GM18517 (cell line): Measurements from ENCODE around the gene KCNE1.
"Not testable (repeated sequence)": the region's sequence is repeated elsewhere in the genome, so short reads cannot be mapped to it uniquely, and the experiment has no call there.

Experiments
- ATAC-seq: cut with Tn5 transposase; IDR thresholded peaks from one replicate; pipeline ENCODE4 v1.9.1; 2021; ENCODE audit warnings: mild to moderate bottlenecking, moderate library complexity; ENCODE audit not compliant: unreplicated experiment

The KCNE1 gene

GRCh38 chr21:34428441-34428840 is 83.6 kb downstream of the KCNE1 start:
- not testable (repeated sequence) for ATAC-seq

DNA sequence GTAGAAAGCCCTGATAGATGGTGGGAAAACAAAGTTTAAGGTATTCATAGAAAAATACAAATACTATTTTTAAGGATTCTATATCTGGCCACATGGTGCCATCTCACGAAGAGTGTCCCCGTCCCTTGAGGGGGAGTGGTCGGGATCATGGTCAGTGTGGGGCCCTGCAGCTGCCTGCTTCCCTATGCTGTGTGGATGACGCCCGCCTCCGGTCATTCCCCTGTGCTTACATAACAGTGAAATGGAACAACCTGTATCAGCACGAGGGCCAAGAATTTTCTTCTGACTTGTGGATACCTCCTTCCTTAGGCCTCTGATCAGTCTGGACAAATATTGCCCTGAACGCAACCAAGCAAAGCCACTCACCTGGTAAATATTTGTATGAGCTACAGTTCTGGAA is 84.7 kb downstream of the KCNE1 start:
- ATAC-seq, result not testable (repeated sequence)

DNA sequence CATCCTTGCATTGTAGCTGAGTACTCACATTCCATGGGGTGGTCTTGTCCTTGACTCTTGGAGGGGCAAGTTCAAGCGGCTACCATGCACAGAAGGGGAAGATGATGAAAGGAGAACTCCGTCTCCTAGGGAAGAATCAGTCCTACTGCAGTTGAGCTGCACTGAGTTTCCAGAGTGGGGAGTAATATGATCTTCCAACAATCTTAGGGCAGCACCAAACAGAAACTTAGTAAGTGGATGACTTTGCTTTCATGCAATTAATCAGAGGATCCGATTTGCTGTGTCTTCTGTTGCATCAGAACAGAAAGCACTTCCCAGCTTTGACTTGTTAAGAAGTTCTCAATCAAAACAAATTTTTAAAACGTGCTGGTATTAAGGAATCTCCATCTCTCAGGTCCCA is 88.2 kb downstream of the KCNE1 start, which contains the start of gene SMIM34:
TSS of gene SMIM34 (minus strand) at position 147 of the 400 bp plus-strand sequence. CDS start at position 35, 112 bp downstream.
- not testable (repeated sequence) for ATAC-seq

DNA sequence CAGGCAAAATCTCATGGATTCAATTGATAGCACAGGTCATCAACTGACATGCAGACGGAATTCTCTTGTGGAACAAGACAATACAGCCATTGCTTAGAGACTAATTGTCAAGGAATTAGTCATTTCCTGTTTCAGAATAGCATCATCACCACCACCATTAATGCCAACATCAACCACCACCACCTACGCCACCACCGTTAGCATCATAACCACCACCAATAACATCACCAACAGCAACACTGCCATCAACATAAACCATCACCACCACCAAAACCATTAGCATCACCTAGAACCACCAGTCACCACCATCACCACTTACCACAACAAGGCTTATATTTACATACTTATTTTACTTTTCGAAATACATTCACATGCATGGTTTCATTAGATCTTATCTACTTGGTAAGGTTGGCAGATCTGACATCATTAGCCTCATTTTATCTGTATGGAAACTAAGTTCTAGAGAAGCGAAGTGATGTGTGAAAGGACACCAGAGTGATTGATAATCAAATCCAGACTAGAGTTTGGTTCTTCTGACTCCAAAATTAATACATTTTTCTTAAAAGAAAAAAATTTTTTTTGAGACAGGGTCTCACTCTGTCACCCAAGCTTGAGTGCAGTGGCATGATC is 94.4 kb downstream of the KCNE1 start:
- not testable (repeated sequence) for ATAC-seq

DNA sequence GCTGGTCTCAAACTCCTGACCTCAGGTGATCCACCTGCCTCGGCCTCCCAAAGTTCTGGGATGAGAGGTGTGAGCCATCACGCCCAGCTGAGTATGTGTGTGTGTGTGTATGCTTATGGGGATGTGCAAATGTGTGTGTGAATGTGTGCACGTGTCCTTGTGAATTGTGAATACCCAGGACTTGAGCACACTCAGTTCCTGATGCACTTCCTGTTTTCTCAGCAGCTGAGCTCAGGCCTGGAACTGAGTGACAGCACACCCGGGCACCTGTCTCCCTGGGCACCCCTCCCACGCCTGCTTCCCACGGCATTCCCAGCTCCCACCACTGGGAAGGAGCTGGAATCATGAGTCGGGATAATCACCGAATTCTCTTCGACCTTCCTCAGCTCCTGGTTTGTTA is 104.7 kb downstream of the KCNE1 start:
- ATAC-seq, result not testable (repeated sequence)

DNA sequence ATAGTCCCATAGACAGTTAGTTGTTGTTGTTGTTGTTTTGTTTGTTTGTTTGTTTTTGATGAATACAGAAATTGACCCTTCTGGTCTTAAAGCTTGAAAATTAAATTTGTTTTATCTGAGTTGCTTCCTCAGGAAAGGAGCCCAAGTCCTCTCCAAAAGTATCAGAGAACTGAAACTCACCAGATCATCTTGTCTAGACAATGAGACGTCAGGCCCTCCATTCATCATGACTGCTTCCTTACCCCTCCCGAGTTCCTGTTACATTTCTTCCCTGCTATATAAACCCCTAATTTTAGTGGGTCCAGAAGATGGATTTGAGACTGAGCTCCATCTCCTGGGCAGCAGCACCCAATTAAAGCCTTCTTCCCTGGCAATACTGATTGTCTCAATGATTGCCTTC is 105.3 kb downstream of the KCNE1 start:
- not testable (repeated sequence) for ATAC-seq

DNA sequence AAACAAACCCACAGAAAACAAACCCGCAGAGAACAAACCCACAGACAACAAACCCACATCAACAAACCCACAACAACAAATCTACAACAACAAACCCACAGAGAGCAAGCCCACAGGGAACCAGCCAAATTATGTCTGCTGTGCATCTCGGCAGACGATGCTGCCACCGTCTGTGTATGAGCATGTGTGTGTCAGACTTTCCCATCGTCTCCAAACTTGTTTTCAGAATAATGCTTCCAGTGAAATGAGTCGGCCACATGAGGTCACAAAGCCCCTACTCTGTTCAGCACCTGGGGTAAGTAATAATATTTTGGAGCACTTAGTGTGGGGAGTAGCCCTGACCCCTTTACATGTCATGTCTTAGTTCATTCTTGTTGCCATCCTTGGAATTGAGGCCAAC is 105.9 kb downstream of the KCNE1 start:
- not testable (repeated sequence) for ATAC-seq

DNA sequence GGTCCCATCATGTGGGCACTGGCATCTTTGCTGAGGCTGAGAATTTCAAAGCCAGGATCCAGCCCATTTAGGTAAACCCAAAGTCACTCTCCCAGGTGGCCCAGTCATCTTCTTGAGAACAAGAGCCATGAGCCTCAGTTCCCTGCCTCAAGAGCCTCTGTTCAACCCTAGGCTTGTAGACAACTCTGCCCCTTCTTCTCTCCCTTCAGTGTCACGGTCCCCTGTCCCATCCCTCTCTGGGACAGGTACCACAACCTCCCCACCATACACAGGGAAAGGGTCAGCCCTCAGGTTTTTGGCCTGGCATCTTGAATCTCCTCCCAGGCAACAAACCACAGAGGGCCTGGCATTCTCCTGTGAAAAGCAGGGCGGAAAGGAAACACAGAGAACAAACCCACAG is 106.3 kb downstream of the KCNE1 start:
- not testable (repeated sequence) for ATAC-seq

- ATAC-seq, result not testable (repeated sequence)
These were observed 107.3 kb downstream of the KCNE1 start for GRCh38 chr21:34404742-34405141.

- not testable (repeated sequence) for ATAC-seq
These were observed 111.5 kb downstream of the KCNE1 start for GRCh38 chr21:34400522-34400921.
